GM21786 (cell line): ENCODE measurements around the gene ACVRL1.

Source experiments
- ATAC-seq: cut with Tn5 transposase; IDR thresholded peaks from one replicate; pipeline ENCODE4 v1.9.1; 2021; ENCODE audit not compliant: unreplicated experiment

Gene ACVRL1

GRCh38 chr12:51959921-51960320, 52.6 kb downstream of the ACVRL1 start:
- ATAC-seq = no peak

DNA sequence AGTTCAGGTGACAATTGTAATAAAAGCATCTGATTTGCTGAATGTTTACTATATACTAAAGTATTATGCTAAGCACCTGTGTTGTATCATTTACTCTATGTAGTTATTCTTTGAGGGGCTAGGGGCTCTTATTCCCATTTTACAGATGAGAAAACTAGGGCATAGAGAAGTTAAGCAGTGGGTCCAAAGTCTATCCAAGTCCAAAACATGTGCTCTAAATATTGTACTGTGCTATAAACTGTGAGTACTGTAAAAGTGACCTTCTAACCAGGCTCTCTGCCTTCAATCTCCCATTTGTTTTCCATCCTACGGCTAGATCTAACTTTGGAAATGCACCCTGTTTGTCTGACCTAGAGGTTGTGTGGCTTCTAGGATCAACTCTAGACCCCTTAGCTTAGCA, 53.2 kb downstream of the ACVRL1 start:
- ATAC-seq = no peak

DNA sequence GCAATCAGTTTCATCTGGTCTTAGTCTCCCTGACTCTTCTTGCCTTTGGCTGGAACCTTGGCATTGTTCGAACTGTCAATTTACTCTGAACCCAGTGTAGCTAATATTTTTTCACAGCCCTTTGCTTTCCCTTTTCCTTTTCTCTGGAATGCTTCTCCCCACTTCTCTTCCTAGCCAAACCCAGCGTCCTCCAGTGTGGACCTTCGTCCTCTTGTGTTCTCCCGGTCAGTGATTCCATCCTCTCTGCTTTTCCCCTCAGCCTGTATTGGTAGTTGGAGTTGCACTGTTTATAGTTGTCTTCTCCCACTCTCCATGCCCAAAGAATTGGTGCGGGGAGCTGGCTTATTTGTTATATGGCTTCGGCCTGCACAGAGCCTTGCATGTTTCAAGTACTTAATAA, 53.6 kb downstream of the ACVRL1 start:
- no peak for ATAC-seq

GRCh38 chr12:51961834-51962233, 54.5 kb downstream of the ACVRL1 start:
- ATAC-seq = no peak

DNA sequence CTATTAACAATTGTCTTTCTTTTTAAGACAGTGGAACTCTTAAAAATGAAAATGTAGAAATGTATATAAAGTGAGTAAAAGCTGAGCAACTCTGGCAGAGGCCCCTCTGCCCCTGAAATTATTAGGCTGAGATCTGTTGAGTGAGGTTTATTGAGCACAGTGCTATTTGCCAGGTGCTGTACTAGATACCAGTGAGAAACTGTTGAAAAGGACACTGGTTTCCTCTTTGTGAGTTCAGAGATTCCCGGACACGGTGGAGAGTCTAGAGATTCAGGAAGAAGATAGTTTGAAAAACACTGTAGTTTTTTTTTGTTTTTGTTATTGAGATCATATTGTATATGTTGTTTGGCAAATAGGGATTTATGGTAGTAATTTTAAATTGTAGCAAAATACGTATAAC, 55.4 kb downstream of the ACVRL1 start:
- no peak for ATAC-seq

DNA sequence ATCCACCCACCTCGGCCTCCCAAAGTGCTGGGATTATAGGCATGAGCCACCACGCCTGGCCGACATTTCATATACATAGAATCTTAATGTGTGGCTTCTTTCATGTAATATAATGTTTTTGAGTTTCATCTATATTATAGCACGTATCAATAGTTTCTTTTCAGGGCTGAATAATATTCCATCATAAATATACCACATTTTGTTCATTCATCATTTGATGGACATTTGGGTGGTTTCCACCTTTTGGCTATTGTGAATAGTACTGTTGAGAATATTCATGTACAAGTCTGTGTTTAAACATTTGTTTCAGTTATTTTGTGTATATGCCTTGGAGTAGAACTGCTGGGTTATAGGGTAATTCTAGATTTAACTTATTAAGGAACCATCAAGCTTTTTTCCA, 56.2 kb downstream of the ACVRL1 start:
- ATAC-seq = no peak

- no peak for ATAC-seq
Observed at GRCh38 chr12:51969643-51970042, 62.3 kb downstream of the ACVRL1 start.

DNA sequence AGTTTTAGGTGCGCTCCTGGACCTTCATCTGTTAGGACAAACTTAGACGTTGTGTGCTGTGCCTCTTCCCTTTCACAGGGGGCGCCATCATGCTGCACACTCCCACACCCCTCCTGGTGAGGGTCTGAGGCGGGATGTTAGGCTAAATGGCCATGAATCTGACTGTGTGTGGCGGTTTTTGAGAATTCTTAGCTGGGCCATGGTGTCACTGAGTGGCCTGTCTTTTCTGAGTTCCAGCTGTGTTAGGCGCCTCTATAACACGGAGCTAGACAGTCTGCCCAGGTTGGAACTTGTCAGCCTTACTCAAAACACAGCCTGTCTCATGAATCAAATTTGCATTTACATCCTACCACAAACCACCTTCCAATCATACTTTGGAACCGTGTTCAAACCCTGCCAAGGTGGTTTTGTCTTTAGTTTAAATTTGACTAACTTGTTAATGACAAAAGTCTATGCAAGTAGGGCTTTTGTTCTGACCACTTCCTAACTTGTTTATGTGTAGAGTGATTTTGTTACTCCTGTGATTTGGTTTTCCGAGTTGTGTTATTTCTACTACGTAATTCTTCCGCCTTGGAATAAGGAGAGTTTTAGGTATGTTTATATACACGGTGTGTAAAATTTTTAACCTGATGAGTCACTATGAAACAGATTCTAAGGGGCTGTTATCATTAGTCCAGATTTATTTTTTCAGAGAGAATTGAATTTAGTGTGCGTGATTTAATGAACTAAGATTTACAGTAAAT, 63.8 kb downstream of the ACVRL1 start:
- ATAC-seq = peak; percentile 91

DNA sequence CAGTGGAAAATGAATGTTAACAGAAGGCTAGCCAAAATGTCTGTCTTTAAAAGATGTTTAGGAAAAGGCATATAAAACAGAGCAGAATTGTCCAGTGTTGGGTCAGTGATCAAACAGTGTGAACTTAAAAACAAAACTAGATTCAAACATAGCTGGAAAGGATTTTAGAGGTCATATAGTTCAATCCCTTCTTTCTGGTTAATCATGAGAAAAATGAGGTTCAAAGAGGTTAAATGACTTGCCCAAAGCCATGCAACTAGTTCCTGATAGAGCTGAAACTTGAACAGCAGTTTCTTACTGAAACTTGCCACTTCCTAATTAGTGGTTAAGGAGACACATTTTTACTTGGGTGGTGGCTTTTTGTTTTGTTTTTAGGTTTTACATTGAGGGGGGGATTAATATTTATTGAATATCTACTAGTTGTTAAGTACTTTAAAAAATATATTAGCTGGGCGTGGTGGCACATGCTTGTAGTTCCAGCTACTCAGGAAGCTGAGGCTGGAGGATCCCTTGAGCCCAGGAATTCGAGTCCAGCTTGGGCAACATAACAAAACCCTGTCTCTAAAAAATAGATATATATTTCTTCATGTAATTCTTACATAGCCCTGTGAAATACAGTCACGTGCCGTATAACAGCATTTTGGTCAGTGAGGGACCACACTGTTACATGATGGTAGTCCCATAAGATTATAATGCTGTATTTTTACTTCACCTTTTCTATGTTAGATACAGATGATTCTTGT, 64.5 kb downstream of the ACVRL1 start:
- peak; percentile 42 for ATAC-seq

- no peak for ATAC-seq
Observed at GRCh38 chr12:51972422-51972812, 65.1 kb downstream of the ACVRL1 start.

- ATAC-seq = no peak
Observed at GRCh38 chr12:51972849-51973273, 65.6 kb downstream of the ACVRL1 start.
